Measurements from ENCODE around the gene CCDC69. TPM values are rescaled to one million over a fixed set of nuclear protein-coding genes. Genes with fewer than 3 reads are reported as not detected.

CCDC69 gene
- total and polyA plus RNA-seq, 9 donors = 22.6 to 158 (median 37.3) TPM

- no peak for DNase-seq
- WGBS, 3 donors = 54 to 83% (median 58%) methylated on average over 1 of the region's 1 CpG
- H3K27me3 ChIP-seq = no peaks in the 10 kb centered on the region
- no peaks in the 10 kb centered on the region for H3K9me3 ChIP-seq
- intact Hi-C loops (cut with DNase I) = no loop called here
- no peak overlapping the region for H3K27ac ChIP-seq
- no peak overlapping the region for H3K4me3 ChIP-seq
- no peak for TF ChIP-seq POLR2A (IDR thresholded peaks at IDR 0.05)
- TF ChIP-seq EP300 (IDR thresholded peaks at IDR 0.05) = no peak
- TF ChIP-seq CTCF (IDR thresholded peaks at IDR 0.05) = no peak
- peaks cover 8% of the 10 kb centered on the region for H3K4me1 ChIP-seq (ENCODE audit: insufficient read depth)
- no peaks in the 10 kb centered on the region for H3K36me3 ChIP-seq
Measured at GRCh38 chr5:151138114-151138513, 85.8 kb downstream of the CCDC69 start.

GRCh38 chr5:151137067-151137825 is 86.6 kb downstream of the CCDC69 start:
- TF ChIP-seq EP300 (IDR thresholded peaks at IDR 0.05) (no peak), POLR2A (IDR thresholded peaks at IDR 0.05) (no peak), CTCF (IDR thresholded peaks at IDR 0.05) (no peak)
- no peak overlapping the region for H3K27ac ChIP-seq
- intact Hi-C loops (cut with DNase I) = no loop called here
- H3K4me1 ChIP-seq (ENCODE audit: insufficient read depth) = peaks cover 8% of the 10 kb centered on the region
- DNase-seq = no peak
- 87 to 91% (median 90%) methylated on average over 10 of the region's 10 CpGs for WGBS, 3 donors
- no peaks in the 10 kb centered on the region for H3K27me3 ChIP-seq
- H3K4me3 ChIP-seq = no peak overlapping the region
- no peaks in the 10 kb centered on the region for H3K36me3 ChIP-seq
- H3K9me3 ChIP-seq = no peaks in the 10 kb centered on the region

GRCh38 chr5:151134228-151134627 is 89.7 kb downstream of the CCDC69 start:
- intact Hi-C loops (cut with DNase I) = no loop called here
- H3K9me3 ChIP-seq = no peaks in the 10 kb centered on the region
- no peak for DNase-seq
- no peak overlapping the region for H3K4me3 ChIP-seq
- H3K4me1 ChIP-seq (ENCODE audit: insufficient read depth) = no peaks in the 10 kb centered on the region
- 73 to 87% (median 78%) methylated on average over 3 of the region's 3 CpGs for WGBS, 3 donors
- no peaks in the 10 kb centered on the region for H3K36me3 ChIP-seq
- H3K27me3 ChIP-seq = no peaks in the 10 kb centered on the region
- no peak overlapping the region for H3K27ac ChIP-seq
- TF ChIP-seq CTCF (IDR thresholded peaks at IDR 0.05) (no peak), POLR2A (IDR thresholded peaks at IDR 0.05) (no peak), EP300 (IDR thresholded peaks at IDR 0.05) (no peak)

GRCh38 chr5:151132963-151133362 is 90.9 kb downstream of the CCDC69 start:
- Histone ChIP-seq H3K4me1 (ENCODE audit: insufficient read depth) (no peaks in the 10 kb centered on the region), H3K36me3 (no peaks in the 10 kb centered on the region), H3K4me3 (no peak overlapping the region), H3K27ac (no peak overlapping the region), H3K9me3 (no peaks in the 10 kb centered on the region), H3K27me3 (no peaks in the 10 kb centered on the region)
- intact Hi-C loops (cut with DNase I) = no loop called here
- no peak for TF ChIP-seq CTCF (IDR thresholded peaks at IDR 0.05)
- TF ChIP-seq EP300 (IDR thresholded peaks at IDR 0.05) = no peak
- TF ChIP-seq POLR2A (IDR thresholded peaks at IDR 0.05) = no peak
- 74 to 82% (median 76%) methylated on average over 4 of the region's 4 CpGs for WGBS, 3 donors
- no peak for DNase-seq

Other genes with a start within 250 kb of the CCDC69 start
- gene GPX3, start 203.5 kb downstream of the CCDC69 start, total RNA-seq = 100 to 1,000 TPM; 110 to 380 (median 269) TPM
- 100 to 1,000 TPM; 635 to 827 TPM for gene GPX3, start 203.5 kb downstream of the CCDC69 start, polyA plus RNA-seq
- 10 to 100 TPM; 39.4 to 89.7 (median 69.9) TPM for gene TNIP1, start 143.1 kb downstream of the CCDC69 start, total RNA-seq
- gene TNIP1, start 143.1 kb downstream of the CCDC69 start, polyA plus RNA-seq = 10 to 100 TPM; 51.0 to 57.6 TPM
- 100 to 1,000 TPM; 117 to 346 (median 225) TPM for gene ANXA6, start 66.3 kb downstream of the CCDC69 start, total RNA-seq
- 100 to 1,000 TPM; 183 to 541 TPM for gene ANXA6, start 66.3 kb downstream of the CCDC69 start, polyA plus RNA-seq
- gene GM2A, start 29.1 kb upstream of the CCDC69 start, total RNA-seq = 10 to 100 TPM; 14.7 to 38.5 (median 28.6) TPM
- 10 to 100 TPM; 18.5 to 52.8 TPM for gene GM2A, start 29.1 kb upstream of the CCDC69 start, polyA plus RNA-seq
- gene SLC36A3, start 79.7 kb upstream of the CCDC69 start, total RNA-seq = not detected
- not detected for gene SLC36A3, start 79.7 kb upstream of the CCDC69 start, polyA plus RNA-seq
- not detected for gene SLC36A2, start 123.5 kb upstream of the CCDC69 start, total RNA-seq
- not detected for gene SLC36A2, start 123.5 kb upstream of the CCDC69 start, polyA plus RNA-seq
- 1 to 10 TPM; 3.6 to 9.7 (median 5.4) TPM for gene SLC36A1, start 223.5 kb upstream of the CCDC69 start, total RNA-seq
- gene SLC36A1, start 223.5 kb upstream of the CCDC69 start, polyA plus RNA-seq = 1 to 10 TPM; 1.9 to 6.0 TPM